ENCODE measurements around the gene PDE4B.

- TF ChIP-seq NR3C1 (CRISPR knock-in tag; IDR thresholded peaks at IDR 0.05) (no peak), USF2 (CRISPR knock-in tag; IDR thresholded peaks at IDR 0.05) (no peak), ELF4 (CRISPR knock-in tag; IDR thresholded peaks at IDR 0.05) (no peak), POLR2A (conservative IDR thresholded peaks at IDR 0.05) (no peak), BMI1 (IDR thresholded peaks at IDR 0.05; ENCODE audit: low read length) (no peak), POLR2AphosphoS5 (IDR thresholded peaks at IDR 0.05; ENCODE audit: control insufficient read depth, insufficient read depth, low read depth, low read length) (no peak), TRIM24 (IDR thresholded peaks at IDR 0.05) (no peak), GTF2A2 (tag; IDR thresholded peaks at IDR 0.05) (no peak), TCFL5 (CRISPR knock-in tag; conservative IDR thresholded peaks at IDR 0.05) (no peak)
- TF ChIP-seq, protein P1, sequence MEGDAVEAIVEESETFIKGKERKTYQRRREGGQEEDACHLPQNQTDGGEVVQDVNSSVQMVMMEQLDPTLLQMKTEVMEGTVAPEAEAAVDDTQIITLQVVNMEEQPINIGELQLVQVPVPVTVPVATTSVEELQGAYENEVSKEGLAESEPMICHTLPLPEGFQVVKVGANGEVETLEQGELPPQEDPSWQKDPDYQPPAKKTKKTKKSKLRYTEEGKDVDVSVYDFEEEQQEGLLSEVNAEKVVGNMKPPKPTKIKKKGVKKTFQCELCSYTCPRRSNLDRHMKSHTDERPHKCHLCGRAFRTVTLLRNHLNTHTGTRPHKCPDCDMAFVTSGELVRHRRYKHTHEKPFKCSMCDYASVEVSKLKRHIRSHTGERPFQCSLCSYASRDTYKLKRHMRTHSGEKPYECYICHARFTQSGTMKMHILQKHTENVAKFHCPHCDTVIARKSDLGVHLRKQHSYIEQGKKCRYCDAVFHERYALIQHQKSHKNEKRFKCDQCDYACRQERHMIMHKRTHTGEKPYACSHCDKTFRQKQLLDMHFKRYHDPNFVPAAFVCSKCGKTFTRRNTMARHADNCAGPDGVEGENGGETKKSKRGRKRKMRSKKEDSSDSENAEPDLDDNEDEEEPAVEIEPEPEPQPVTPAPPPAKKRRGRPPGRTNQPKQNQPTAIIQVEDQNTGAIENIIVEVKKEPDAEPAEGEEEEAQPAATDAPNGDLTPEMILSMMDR (IDR thresholded peaks at IDR 0.05 in 2 of 3, conservative IDR thresholded peaks at IDR 0.05 in 1 of 3; ENCODE audit: insufficient read depth in 2 of 3, low read depth in 1 of 3, low read length in 3 of 3), result no peak
Measured at GRCh38 chr1:65997693-65998092, 205.0 kb downstream of the PDE4B start.
